Suprapubic skin (tissue), 4 donors: ENCODE results near the gene GDAP1L1. TPM values are rescaled to one million over a fixed set of nuclear protein-coding genes. Genes with fewer than 3 reads are reported as not detected.

ENCODE experiments used
- DNase-seq, 2 donors: peaks; one replicate each; pipeline ENCODE4 v3.0.0-alpha.2; 2019; ENCODE audit warnings: low spot score in 2 of 2
- H3K27ac ChIP-seq: fragments of 200-600 bp; sonication (generic); one replicate; pipeline ENCODE4 v1.5.1; 2019
- H3K27me3 ChIP-seq: fragments of 200-600 bp; sonication (generic); one replicate; pipeline ENCODE4 v1.5.1; 2019
- H3K36me3 ChIP-seq: fragments of 200-600 bp; sonication (generic); one replicate; pipeline ENCODE4 v1.5.1; 2019
- H3K4me1 ChIP-seq: fragments of 200-600 bp; sonication (generic); one replicate; pipeline ENCODE4 v1.5.1; 2019
- H3K4me3 ChIP-seq: fragments of 200-600 bp; sonication (generic); one replicate; pipeline ENCODE4 v1.5.1; 2019; ENCODE audit warnings: mild to moderate bottlenecking
- H3K9me3 ChIP-seq: fragments of 200-600 bp; sonication (generic); one replicate; pipeline ENCODE4 v1.5.1; 2019
- EP300 ChIP-seq: sonication (generic); formaldehyde crosslinking; IDR thresholded peaks from one replicate; pipeline ENCODE4 v1.6.1; 2017; ENCODE audit warnings: antibody characterized with exemption
- POLR2A ChIP-seq, 2 donors: fragments of 450-650 bp; IDR thresholded peaks; one replicate each; pipeline ENCODE4 v1.6.1; 2017; ENCODE audit warnings: antibody characterized with exemption in 2 of 2, mild to moderate bottlenecking in 2 of 2, moderate library complexity in 2 of 2
- POLR2AphosphoS5 ChIP-seq, 3 donors: sonication (generic); formaldehyde crosslinking; IDR thresholded peaks; one replicate each; pipeline ENCODE4 v1.6.1; 2017; ENCODE audit warnings: antibody characterized with exemption in 3 of 3
- WGBS: methylation state at CpG from one replicate; pipeline ENCODE4 v1.1.5; 2018; 5-methylcytosine and 5-hydroxymethylcytosine counted together
- total RNA-seq, 4 donors: library from RNA; depleted of rRNA; stranded (reverse); fragments of >200 nt; gene quantifications; one replicate each; pipeline ENCODE4 v1.1.0, GENCODE V29; 2016
- TF ChIP-seq, protein P1 (sequence below), 2 donors: fragments of 200-600 bp in 1 of 2; fragments of 450-650 bp in 1 of 2; sonication (generic) in 1 of 2; IDR thresholded peaks; one replicate each; pipeline ENCODE4 v1.5.1; 2016 to 2019; ENCODE audit warnings: antibody characterized with exemption in 2 of 2, mild to moderate bottlenecking in 1 of 2, moderate library complexity in 1 of 2

The GDAP1L1 gene
- total RNA-seq, 4 donors from 2014 or later: not detected

DNA sequence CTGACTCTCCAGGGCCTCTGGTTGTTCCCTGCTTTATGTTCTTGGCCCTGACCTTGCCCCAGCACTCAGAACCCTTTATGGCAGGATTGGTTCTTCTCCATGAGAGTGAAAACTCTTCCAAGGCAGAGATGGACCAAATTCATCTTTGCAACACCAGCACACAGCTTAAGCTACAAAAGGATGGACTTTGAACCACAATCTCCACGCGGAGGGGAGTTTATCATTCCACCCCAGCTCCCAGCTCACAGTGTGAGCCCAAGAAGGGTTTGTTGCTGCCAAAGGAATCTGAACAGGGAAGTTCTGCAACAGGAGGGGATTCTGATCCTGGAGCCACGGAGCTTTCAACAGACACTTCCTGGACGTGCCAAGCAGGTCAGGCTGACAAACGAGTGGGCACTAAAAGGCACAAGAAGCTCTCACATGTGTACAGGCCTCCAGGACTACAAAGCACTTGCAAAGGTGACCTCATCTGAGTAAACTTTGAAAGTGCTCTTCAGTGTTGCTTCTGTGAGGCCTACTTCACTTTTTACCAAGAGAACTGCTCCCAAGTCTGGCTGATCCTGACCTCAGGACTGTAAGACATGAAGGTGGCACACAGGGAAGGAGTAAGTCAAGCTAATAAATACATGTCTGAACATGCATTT lies 55.0 kb downstream of the GDAP1L1 start:
- Histone ChIP-seq H3K27ac (no peak overlapping the region), H3K9me3 (no peaks in the 10 kb centered on the region), H3K36me3 (peaks cover 7% of the 10 kb centered on the region), H3K27me3 (no peaks in the 10 kb centered on the region), H3K4me1 (no peaks in the 10 kb centered on the region), H3K4me3 (no peak overlapping the region)
- TF ChIP-seq POLR2AphosphoS5 (IDR thresholded peaks at IDR 0.05) (no peak), EP300 (no peak), POLR2A (IDR thresholded peaks at IDR 0.05) (no peak)
- TF ChIP-seq, protein P1, sequence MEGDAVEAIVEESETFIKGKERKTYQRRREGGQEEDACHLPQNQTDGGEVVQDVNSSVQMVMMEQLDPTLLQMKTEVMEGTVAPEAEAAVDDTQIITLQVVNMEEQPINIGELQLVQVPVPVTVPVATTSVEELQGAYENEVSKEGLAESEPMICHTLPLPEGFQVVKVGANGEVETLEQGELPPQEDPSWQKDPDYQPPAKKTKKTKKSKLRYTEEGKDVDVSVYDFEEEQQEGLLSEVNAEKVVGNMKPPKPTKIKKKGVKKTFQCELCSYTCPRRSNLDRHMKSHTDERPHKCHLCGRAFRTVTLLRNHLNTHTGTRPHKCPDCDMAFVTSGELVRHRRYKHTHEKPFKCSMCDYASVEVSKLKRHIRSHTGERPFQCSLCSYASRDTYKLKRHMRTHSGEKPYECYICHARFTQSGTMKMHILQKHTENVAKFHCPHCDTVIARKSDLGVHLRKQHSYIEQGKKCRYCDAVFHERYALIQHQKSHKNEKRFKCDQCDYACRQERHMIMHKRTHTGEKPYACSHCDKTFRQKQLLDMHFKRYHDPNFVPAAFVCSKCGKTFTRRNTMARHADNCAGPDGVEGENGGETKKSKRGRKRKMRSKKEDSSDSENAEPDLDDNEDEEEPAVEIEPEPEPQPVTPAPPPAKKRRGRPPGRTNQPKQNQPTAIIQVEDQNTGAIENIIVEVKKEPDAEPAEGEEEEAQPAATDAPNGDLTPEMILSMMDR (IDR thresholded peaks at IDR 0.05): no peak
- DNase-seq: no peak
- 77% methylated on average over 4 of the region's 5 CpGs for WGBS

DNA sequence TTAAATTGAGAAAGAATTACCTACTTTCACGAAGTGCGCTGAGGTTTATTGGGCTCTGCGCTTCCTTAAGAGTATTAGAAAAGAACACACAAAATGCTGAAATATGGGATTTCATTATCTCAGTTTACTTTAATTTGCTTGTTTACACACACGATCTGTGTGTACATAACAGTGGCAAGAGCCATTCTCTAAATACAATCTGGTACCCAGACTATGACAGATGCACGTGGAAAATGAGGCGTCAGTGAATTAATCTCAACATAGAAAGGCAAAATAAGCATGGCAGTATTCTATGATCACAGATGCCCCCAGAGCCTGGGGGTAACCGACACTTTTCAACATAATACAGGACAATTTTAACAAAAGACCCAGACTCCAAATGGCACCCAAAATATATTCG lies 55.6 kb downstream of the GDAP1L1 start:
- WGBS: 87% methylated on average over 8 of the region's 8 CpGs

DNA sequence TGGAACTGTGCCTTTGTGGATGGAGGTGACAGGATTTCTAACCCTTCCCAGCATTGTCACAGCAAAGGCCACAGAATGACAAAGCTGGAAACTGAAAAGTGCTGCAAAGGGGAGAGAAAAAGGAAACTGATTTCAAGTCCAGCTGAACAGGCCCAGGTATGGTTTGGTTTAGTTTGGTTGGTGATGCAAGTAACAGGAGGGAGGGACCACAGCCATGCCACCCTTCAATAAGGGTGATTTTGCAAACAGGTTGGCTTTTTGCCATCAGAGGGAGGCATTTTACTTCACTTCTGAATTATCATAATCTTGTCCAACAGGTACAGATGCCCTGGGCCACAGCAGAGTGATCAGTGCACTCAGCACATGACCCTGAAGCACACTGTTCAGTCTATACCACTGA lies 57.3 kb downstream of the GDAP1L1 start:
- no peaks in the 10 kb centered on the region for H3K27me3 ChIP-seq
- H3K4me3 ChIP-seq: no peak overlapping the region

More for the DNA sequence above, 55.6 kb downstream of the GDAP1L1 start:
- no peak for TF ChIP-seq EP300
- no peak for TF ChIP-seq POLR2A (IDR thresholded peaks at IDR 0.05)
- TF ChIP-seq POLR2AphosphoS5 (IDR thresholded peaks at IDR 0.05): no peak
- TF ChIP-seq, protein P1 (IDR thresholded peaks at IDR 0.05): no peak
- Histone ChIP-seq H3K27me3 (no peaks in the 10 kb centered on the region), H3K36me3 (peaks cover 7% of the 10 kb centered on the region), H3K4me1 (no peaks in the 10 kb centered on the region), H3K4me3 (no peak overlapping the region), H3K27ac (no peak overlapping the region), H3K9me3 (no peaks in the 10 kb centered on the region)
- DNase-seq: no peak

DNA sequence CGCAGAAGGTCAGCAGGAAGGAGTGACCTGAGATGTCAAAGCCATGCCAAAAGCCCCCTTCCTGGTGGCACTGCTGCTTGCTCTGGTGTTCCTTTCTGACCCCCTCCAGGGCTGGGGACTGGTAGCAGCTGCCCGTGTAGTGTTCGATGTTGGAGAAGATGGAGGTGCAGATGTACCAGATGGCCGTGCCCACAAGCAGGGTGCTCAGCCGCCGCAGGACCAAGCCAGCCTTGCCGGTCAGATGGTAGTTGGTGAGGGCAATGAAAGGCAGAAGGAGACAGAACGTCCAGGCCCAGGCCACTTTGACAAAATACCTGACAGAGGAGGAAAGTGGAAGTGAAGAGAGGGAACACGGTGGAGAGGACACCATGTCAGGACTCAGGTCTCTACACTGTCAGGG lies 59.8 kb downstream of the GDAP1L1 start:
- TF ChIP-seq POLR2A (IDR thresholded peaks at IDR 0.05) (no peak), POLR2AphosphoS5 (IDR thresholded peaks at IDR 0.05) (no peak), EP300 (no peak)
- TF ChIP-seq, protein P1 (IDR thresholded peaks at IDR 0.05): no peak
- Histone ChIP-seq H3K4me1 (peaks cover 20% of the 10 kb centered on the region), H3K9me3 (no peaks in the 10 kb centered on the region), H3K27me3 (no peaks in the 10 kb centered on the region), H3K36me3 (peaks cover 7% of the 10 kb centered on the region), H3K4me3 (no peak overlapping the region), H3K27ac (no peak overlapping the region)
- DNase-seq: no peak
- 90% methylated on average over 9 of the region's 9 CpGs for WGBS

More for the DNA sequence above, 57.3 kb downstream of the GDAP1L1 start:
- no peak for DNase-seq
- TF ChIP-seq EP300 (no peak), POLR2A (IDR thresholded peaks at IDR 0.05) (no peak), POLR2AphosphoS5 (IDR thresholded peaks at IDR 0.05) (no peak)
- TF ChIP-seq, protein P1 (IDR thresholded peaks at IDR 0.05): no peak
- H3K9me3 ChIP-seq: no peaks in the 10 kb centered on the region
- H3K4me1 ChIP-seq: peaks cover 3% of the 10 kb centered on the region
- H3K36me3 ChIP-seq: peaks cover 7% of the 10 kb centered on the region
- H3K27ac ChIP-seq: no peak overlapping the region

DNA sequence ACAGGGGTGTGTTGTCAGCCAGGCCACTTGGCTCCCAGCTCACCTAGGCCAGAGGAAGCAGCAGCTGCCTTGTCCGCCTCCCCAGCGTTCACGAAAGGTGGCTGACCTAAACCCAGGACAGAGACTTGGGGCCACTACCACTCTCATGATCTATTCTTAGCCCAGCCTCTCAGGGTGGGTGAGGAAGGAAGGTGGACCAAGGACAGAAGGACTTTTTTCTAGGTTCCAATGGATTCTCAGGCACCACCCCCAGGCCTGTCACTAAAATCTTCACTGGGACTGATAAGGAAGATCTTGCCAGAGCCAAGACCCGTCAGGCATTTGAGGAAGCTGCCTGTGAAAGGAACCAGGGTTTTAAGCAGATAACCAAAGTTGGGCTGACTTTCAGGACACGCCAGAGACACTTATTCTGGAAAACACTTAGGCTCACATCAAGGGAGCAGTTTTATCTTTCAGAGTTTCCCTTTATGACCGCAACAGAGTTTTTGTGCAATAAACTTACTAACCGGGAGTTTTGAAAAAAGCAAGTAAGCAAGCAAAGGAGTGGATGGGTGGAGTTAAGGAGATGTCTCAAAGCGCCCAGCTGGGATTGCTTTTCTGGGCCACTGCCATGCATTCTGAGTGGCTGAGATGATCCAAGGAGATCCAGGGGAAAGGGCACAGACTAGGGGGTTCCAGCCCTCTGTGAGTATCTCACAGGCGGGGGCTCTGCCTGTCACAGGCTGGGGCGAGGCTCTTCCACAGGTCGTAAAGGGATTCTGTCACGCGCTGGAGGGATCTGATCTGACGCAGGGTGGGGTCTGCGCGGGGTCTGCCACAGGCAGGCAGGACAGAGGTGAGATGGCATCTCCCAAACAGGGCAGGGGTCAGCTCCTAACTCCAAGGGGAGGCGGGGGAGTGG lies 62.9 kb downstream of the GDAP1L1 start:
- WGBS: 30% methylated on average over 9 of the region's 17 CpGs
- TF ChIP-seq POLR2A (IDR thresholded peaks at IDR 0.05) (no peak), POLR2AphosphoS5 (IDR thresholded peaks at IDR 0.05) (no peak), EP300 (no peak)
- TF ChIP-seq, protein P1 (IDR thresholded peaks at IDR 0.05): no peak
- DNase-seq: peak; percentile 69 to 72

More for the DNA sequence above, 62.9 kb downstream of the GDAP1L1 start:
- H3K9me3 ChIP-seq: no peaks in the 10 kb centered on the region
- peaks cover 7% of the 10 kb centered on the region for H3K36me3 ChIP-seq
- peak overlapping the region; percentile 87 for H3K4me3 ChIP-seq
- peak overlapping the region; percentile 67 for H3K27ac ChIP-seq
- H3K27me3 ChIP-seq: no peaks in the 10 kb centered on the region
- H3K4me1 ChIP-seq: peaks cover 20% of the 10 kb centered on the region
